ENCODE data around the gene INPP4A. TPM values are rescaled to one million over a fixed set of nuclear protein-coding genes. Genes with fewer than 3 reads are reported as not detected.
A peak's percentile ranks its signal among the peaks of the same experiment; 100 is the strongest.

INPP4A gene
- total and polyA plus RNA-seq, 9 of the 15 experiments (the other 6 are each of a cell fraction or from before 2014, with no cell fraction given): 1.8 to 15.7 (median 8.3) TPM

DNA sequence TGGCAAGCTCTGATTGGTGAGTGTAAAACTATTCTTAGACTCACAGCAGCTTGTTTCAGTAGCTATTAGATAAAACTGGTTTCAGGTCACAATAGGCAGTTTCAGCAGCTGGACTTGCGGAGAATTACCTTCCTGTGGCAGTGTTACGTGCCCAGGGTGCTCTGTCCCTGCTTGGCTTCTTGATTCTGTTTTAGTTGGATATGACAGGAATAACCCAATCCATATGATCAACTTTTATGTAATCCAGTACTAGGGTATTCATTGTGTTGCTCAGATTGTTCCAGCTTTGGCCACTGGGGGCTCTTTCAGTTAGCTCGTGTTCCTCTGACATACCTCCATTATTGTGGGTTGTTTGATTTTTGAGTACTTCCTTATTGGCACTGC lies 43.1 kb downstream of the INPP4A start (continued):
- no peak for TF ChIP-seq CEBPG (CRISPR knock-in tag; IDR thresholded peaks at IDR 0.05)
- no peak for TF ChIP-seq CEBPG (tag; conservative IDR thresholded peaks at IDR 0.05 in 1 of 2, IDR thresholded peaks at IDR 0.05 in 1 of 2)
- no peak for TF ChIP-seq ZBED1 (IDR thresholded peaks at IDR 0.05)
- TF ChIP-seq, protein P1, sequence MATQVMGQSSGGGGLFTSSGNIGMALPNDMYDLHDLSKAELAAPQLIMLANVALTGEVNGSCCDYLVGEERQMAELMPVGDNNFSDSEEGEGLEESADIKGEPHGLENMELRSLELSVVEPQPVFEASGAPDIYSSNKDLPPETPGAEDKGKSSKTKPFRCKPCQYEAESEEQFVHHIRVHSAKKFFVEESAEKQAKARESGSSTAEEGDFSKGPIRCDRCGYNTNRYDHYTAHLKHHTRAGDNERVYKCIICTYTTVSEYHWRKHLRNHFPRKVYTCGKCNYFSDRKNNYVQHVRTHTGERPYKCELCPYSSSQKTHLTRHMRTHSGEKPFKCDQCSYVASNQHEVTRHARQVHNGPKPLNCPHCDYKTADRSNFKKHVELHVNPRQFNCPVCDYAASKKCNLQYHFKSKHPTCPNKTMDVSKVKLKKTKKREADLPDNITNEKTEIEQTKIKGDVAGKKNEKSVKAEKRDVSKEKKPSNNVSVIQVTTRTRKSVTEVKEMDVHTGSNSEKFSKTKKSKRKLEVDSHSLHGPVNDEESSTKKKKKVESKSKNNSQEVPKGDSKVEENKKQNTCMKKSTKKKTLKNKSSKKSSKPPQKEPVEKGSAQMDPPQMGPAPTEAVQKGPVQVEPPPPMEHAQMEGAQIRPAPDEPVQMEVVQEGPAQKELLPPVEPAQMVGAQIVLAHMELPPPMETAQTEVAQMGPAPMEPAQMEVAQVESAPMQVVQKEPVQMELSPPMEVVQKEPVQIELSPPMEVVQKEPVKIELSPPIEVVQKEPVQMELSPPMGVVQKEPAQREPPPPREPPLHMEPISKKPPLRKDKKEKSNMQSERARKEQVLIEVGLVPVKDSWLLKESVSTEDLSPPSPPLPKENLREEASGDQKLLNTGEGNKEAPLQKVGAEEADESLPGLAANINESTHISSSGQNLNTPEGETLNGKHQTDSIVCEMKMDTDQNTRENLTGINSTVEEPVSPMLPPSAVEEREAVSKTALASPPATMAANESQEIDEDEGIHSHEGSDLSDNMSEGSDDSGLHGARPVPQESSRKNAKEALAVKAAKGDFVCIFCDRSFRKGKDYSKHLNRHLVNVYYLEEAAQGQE (IDR thresholded peaks at IDR 0.05; ENCODE audit: borderline replicate concordance): peak; percentile 18; the same call in 1 of the 2 replicates
- TF ChIP-seq, protein P1 (CRISPR knock-in tag; IDR thresholded peaks at IDR 0.05; ENCODE audit: low read depth): no peak
- TF ChIP-seq, protein P2, sequence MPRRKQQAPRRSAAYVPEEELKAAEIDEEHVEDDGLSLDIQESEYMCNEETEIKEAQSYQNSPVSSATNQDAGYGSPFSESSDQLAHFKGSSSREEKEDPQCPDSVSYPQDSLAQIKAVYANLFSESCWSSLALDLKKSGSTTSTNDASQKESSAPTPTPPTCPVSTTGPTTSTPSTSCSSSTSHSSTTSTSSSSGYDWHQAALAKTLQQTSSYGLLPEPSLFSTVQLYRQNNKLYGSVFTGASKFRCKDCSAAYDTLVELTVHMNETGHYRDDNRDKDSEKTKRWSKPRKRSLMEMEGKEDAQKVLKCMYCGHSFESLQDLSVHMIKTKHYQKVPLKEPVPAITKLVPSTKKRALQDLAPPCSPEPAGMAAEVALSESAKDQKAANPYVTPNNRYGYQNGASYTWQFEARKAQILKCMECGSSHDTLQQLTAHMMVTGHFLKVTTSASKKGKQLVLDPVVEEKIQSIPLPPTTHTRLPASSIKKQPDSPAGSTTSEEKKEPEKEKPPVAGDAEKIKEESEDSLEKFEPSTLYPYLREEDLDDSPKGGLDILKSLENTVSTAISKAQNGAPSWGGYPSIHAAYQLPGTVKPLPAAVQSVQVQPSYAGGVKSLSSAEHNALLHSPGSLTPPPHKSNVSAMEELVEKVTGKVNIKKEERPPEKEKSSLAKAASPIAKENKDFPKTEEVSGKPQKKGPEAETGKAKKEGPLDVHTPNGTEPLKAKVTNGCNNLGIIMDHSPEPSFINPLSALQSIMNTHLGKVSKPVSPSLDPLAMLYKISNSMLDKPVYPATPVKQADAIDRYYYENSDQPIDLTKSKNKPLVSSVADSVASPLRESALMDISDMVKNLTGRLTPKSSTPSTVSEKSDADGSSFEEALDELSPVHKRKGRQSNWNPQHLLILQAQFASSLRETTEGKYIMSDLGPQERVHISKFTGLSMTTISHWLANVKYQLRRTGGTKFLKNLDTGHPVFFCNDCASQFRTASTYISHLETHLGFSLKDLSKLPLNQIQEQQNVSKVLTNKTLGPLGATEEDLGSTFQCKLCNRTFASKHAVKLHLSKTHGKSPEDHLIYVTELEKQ (CRISPR knock-in tag; IDR thresholded peaks at IDR 0.05): no peak
- TF ChIP-seq BRF1 (IDR thresholded peaks at IDR 0.05; ENCODE audit: borderline replicate concordance, extremely low read depth, insufficient read length): no peak
- TF ChIP-seq, protein P3, sequence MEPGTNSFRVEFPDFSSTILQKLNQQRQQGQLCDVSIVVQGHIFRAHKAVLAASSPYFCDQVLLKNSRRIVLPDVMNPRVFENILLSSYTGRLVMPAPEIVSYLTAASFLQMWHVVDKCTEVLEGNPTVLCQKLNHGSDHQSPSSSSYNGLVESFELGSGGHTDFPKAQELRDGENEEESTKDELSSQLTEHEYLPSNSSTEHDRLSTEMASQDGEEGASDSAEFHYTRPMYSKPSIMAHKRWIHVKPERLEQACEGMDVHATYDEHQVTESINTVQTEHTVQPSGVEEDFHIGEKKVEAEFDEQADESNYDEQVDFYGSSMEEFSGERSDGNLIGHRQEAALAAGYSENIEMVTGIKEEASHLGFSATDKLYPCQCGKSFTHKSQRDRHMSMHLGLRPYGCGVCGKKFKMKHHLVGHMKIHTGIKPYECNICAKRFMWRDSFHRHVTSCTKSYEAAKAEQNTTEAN (CRISPR knock-in tag; IDR thresholded peaks at IDR 0.05): no peak
- no peak for TF ChIP-seq SRSF3 (IDR thresholded peaks at IDR 0.05; ENCODE audit: insufficient read depth, low read length)
- 0 out of 4 replicates have a peak, but pooled peaks of 1 of the 2 experiments have one; percentile 4 for TF ChIP-seq RCOR1 (IDR thresholded peaks at IDR 0.05; ENCODE audit: borderline replicate concordance in 1 of 2, low read depth in 2 of 2, low read length in 2 of 2)
- TF ChIP-seq PHF20 (IDR thresholded peaks at IDR 0.05; ENCODE audit: partially characterized antibody): no peak
- TF ChIP-seq, protein P4, sequence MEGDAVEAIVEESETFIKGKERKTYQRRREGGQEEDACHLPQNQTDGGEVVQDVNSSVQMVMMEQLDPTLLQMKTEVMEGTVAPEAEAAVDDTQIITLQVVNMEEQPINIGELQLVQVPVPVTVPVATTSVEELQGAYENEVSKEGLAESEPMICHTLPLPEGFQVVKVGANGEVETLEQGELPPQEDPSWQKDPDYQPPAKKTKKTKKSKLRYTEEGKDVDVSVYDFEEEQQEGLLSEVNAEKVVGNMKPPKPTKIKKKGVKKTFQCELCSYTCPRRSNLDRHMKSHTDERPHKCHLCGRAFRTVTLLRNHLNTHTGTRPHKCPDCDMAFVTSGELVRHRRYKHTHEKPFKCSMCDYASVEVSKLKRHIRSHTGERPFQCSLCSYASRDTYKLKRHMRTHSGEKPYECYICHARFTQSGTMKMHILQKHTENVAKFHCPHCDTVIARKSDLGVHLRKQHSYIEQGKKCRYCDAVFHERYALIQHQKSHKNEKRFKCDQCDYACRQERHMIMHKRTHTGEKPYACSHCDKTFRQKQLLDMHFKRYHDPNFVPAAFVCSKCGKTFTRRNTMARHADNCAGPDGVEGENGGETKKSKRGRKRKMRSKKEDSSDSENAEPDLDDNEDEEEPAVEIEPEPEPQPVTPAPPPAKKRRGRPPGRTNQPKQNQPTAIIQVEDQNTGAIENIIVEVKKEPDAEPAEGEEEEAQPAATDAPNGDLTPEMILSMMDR (IDR thresholded peaks at IDR 0.05 in 2 of 3, conservative IDR thresholded peaks at IDR 0.05 in 1 of 3; ENCODE audit: insufficient read depth in 2 of 3, low read depth in 1 of 3, low read length in 3 of 3): peak; percentile 50 to 71 (median 67); a peak in 5 of 6 replicates
